ENCODE measurements around the gene PDK3.

DNA sequence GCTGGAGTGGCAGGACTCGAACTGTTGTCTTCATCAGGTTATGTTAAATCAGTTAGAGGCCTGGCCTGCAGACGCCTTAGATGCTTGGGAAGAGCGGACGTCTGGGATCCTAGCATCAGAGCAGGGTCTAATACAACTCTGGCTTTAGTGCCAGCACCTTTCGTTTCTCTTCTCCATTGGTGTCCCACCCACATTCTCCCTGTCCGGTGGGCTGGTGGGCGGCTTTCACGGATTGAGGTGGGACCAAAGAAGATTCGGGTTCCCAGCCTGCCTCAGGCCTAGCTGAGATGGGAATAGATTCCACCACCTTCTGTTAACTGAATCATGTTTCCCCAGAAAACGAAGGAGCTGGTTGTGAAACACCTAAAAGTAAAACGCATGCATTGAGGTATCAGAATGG is 939 bp downstream of the PDK3 start:
- no peak for TF ChIP-seq CTCF (IDR thresholded peaks at IDR 0.05; ENCODE audit: low read depth, low read length)
- no peak for TF ChIP-seq POLR2A (IDR thresholded peaks at IDR 0.05; ENCODE audit: extremely low read depth, insufficient read length)
- TF ChIP-seq, protein P1, sequence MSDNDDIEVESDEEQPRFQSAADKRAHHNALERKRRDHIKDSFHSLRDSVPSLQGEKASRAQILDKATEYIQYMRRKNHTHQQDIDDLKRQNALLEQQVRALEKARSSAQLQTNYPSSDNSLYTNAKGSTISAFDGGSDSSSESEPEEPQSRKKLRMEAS (IDR thresholded peaks at IDR 0.05; ENCODE audit: low read depth, low read length): no peak
